ENCODE data around the gene SET.

GRCh38 chr9:128727640-128728248 lies 38.7 kb downstream of the SET start:
- TF ChIP-seq, protein P1, sequence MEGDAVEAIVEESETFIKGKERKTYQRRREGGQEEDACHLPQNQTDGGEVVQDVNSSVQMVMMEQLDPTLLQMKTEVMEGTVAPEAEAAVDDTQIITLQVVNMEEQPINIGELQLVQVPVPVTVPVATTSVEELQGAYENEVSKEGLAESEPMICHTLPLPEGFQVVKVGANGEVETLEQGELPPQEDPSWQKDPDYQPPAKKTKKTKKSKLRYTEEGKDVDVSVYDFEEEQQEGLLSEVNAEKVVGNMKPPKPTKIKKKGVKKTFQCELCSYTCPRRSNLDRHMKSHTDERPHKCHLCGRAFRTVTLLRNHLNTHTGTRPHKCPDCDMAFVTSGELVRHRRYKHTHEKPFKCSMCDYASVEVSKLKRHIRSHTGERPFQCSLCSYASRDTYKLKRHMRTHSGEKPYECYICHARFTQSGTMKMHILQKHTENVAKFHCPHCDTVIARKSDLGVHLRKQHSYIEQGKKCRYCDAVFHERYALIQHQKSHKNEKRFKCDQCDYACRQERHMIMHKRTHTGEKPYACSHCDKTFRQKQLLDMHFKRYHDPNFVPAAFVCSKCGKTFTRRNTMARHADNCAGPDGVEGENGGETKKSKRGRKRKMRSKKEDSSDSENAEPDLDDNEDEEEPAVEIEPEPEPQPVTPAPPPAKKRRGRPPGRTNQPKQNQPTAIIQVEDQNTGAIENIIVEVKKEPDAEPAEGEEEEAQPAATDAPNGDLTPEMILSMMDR (IDR thresholded peaks at IDR 0.05): no peak
- TF ChIP-seq, protein P2, sequence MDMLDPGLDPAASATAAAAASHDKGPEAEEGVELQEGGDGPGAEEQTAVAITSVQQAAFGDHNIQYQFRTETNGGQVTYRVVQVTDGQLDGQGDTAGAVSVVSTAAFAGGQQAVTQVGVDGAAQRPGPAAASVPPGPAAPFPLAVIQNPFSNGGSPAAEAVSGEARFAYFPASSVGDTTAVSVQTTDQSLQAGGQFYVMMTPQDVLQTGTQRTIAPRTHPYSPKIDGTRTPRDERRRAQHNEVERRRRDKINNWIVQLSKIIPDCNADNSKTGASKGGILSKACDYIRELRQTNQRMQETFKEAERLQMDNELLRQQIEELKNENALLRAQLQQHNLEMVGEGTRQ (CRISPR knock-in tag; IDR thresholded peaks at IDR 0.05): no peak
